NCI-H2171 treated with DMSO at 0.1 percent for 48 hours (cell line): ENCODE results near the gene GNMT.

Source experiments
- DNase-seq: peaks from one replicate; lab custom pipeline; 2025; lab: John Stamatoyannopoulos, UW

The GNMT gene

GRCh38 chr6:43013097-43013842, 52.7 kb downstream of the GNMT start:
- no peak for DNase-seq
